Psoas muscle (tissue), 8 donors: ENCODE measurements around the gene ZNF746. TPM values are rescaled to one million over a fixed set of nuclear protein-coding genes. Genes with fewer than 3 reads are reported as not detected.

Experiments used
- ATAC-seq, 4 donors: fragments of 200-7000 bp; cut with Tn5 transposase; one replicate each; pipeline ENCODE4 v1.9.1; 2020; ENCODE audit warnings: moderate library complexity in 3 of 4, mild to moderate bottlenecking in 2 of 4
- DNase-seq, 2 donors: peaks; one replicate each; pipeline ENCODE4 v3.0.0-alpha.2; 2020
- H3K27ac ChIP-seq: fragments of 200-600 bp; one replicate; pipeline ENCODE4 v1.8.0; 2022
- H3K27me3 ChIP-seq, 3 donors: fragments of 200-600 bp in 1 of 3; one replicate each; pipeline versions ENCODE4 v1.6.1 to v1.8.0; 2013 to 2022; ENCODE audit warnings: low read length in 2 of 3, mild to moderate bottlenecking in 2 of 3, moderate library complexity in 1 of 3; ENCODE audit not compliant: insufficient read depth in 3 of 3
- H3K36me3 ChIP-seq, 2 donors: fragments of 200-600 bp in 1 of 2; one replicate each; pipeline versions ENCODE4 v1.6.1 to v1.8.0; 2013 to 2022; ENCODE audit warnings: low read depth in 1 of 2, mild to moderate bottlenecking in 1 of 2, moderate library complexity in 1 of 2; ENCODE audit not compliant: insufficient read depth in 1 of 2
- H3K4me1 ChIP-seq: fragments of 200-600 bp; one replicate; pipeline ENCODE4 v1.8.0; 2022
- H3K4me3 ChIP-seq: fragments of 200-600 bp; one replicate; pipeline ENCODE4 v1.8.0; 2022; ENCODE audit warnings: mild to moderate bottlenecking
- H3K9me3 ChIP-seq: fragments of 200-600 bp; one replicate; pipeline ENCODE4 v1.8.0; 2022
- WGBS, 3 donors: extraction: QIAGEN DNeasy Blood & Tissue Kit; methylation state at CpG; one replicate each; pipeline versions ENCODE4 v1.1.6 to v1.1.7; 2013; 5-methylcytosine and 5-hydroxymethylcytosine counted together
- intact Hi-C, 2 donors: fragments of 100-400 bp; cut with DNase I; formaldehyde crosslinking; loops; one replicate each; pipeline versions ENCODE4 v1.11.0 to v1.14.2; 2022
- polyA plus RNA-seq, 3 donors: library from polyadenylated mRNA; stranded (reverse); fragments of 200-250 nt; gene quantifications; one replicate each; pipeline ENCODE4 v1.2.3, GENCODE V29; 2013
- total RNA-seq, 4 donors: library from RNA; stranded (reverse); fragmentation: NEBNext Ultra II Directional in 2 of 4; extraction: Animal tissue kit (Norgen Biotek cat#: 25700) in 2 of 4; gene quantifications; one replicate each; pipeline versions ENCODE4 v1.2.1 to v1.2.4, GENCODE V29; 2021 to 2023
- TF ChIP-seq, protein P1 (sequence below): fragments of 200-600 bp; IDR thresholded peaks from one replicate; pipeline ENCODE4 v1.8.0; 2022; ENCODE audit warnings: antibody characterized with exemption
- donor health status: healthy with polysubstance abuse.
- donor health status: DM: no; HTN: no; CAD: no; lungs with moderate emphysema.
- donor health status: Bipolar disorder and iron deficiency.
- donor health status: healthy.
- donor health status: DM: yes; HTN: yes; CAD: no.
- donor health status: DM: no; HTN: no; CAD: no.
- donor health status: DM: no; HTN: no; CAD: no.
- donor health status: DM: yes; HTN: yes; CAD: no.

ZNF746 gene
- total and polyA plus RNA-seq, 7 donors = 5.0 to 12.7 (median 8.5) TPM

DNA sequence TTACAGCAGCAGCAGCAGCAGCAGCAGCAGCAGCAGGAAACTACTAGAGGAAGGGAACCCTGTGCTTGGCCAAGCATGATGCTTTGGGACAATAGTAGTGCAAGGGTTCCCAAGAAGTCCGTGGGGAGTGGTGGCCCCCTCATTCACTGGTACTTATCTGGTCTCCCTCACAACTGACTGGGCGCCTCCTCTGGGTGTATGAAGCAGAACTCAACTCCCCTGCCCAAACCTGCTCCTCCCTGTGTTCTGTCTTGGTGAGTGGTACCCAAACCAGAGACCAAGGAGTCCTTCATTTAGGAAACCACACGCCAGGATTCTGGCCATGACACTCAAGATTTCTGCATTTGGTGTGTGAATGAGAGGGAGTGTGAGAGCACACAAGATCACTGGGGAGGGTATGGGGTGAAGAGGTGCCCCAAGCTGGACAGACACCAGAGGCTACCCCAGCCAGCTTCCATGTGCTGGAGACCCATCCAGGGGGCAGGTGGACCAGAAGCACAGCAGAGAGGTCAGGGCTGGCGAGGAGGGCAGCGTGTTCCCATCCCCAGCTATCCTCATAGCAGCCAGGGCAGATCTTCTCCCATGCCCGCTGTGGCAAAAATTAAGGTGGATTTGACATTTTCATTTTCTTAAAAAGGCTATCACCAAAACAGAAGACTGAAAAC lies 26.2 kb downstream of the ZNF746 start:
- H3K27ac ChIP-seq = no peak overlapping the region
- no peak overlapping the region for H3K4me3 ChIP-seq
- intact Hi-C loops = no loop called here
- no peaks in the 10 kb centered on the region for H3K4me1 ChIP-seq
- peaks cover 4 to 57% of the 10 kb centered on the region in 2 donors for H3K36me3 ChIP-seq
- ATAC-seq (no peak), DNase-seq (no peak)
- no peaks in the 10 kb centered on the region for H3K27me3 ChIP-seq
- H3K9me3 ChIP-seq = no peaks in the 10 kb centered on the region
- 97 to 98% (median 97%) methylated on average over 6 of the region's 6 CpGs for WGBS, 3 donors
- TF ChIP-seq, protein P1, sequence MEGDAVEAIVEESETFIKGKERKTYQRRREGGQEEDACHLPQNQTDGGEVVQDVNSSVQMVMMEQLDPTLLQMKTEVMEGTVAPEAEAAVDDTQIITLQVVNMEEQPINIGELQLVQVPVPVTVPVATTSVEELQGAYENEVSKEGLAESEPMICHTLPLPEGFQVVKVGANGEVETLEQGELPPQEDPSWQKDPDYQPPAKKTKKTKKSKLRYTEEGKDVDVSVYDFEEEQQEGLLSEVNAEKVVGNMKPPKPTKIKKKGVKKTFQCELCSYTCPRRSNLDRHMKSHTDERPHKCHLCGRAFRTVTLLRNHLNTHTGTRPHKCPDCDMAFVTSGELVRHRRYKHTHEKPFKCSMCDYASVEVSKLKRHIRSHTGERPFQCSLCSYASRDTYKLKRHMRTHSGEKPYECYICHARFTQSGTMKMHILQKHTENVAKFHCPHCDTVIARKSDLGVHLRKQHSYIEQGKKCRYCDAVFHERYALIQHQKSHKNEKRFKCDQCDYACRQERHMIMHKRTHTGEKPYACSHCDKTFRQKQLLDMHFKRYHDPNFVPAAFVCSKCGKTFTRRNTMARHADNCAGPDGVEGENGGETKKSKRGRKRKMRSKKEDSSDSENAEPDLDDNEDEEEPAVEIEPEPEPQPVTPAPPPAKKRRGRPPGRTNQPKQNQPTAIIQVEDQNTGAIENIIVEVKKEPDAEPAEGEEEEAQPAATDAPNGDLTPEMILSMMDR = no peak

DNA sequence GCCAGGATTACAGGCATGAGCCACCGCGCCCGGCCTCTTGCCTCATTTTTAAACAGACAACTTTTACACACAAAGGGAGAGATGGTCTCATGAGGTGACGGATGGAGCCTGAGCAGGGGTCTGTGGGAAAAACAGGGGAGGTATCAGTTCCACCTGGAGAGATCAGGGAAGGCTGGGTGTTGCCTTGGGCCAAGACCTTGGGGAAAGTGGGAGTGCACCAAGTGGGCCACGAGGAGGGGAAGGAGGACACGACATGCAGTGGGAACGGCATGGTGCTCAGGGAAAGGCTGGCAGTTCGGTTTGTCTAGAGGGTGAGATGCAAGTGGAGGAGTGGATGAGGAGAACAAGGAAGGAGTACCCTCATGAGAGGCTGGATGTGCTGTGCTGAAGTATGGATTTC lies 27.8 kb downstream of the ZNF746 start:
- peaks cover 4 to 41% of the 10 kb centered on the region in 2 donors for H3K36me3 ChIP-seq
- no peaks in the 10 kb centered on the region for H3K27me3 ChIP-seq
- DNase-seq = no peak
- TF ChIP-seq, protein P1 = no peak
- ATAC-seq = no peak
- no peak overlapping the region for H3K4me3 ChIP-seq
- intact Hi-C loops = no loop called here
- 86 to 93% (median 92%) methylated on average over 8 of the region's 8 CpGs for WGBS, 3 donors
- no peaks in the 10 kb centered on the region for H3K4me1 ChIP-seq
- H3K9me3 ChIP-seq = no peaks in the 10 kb centered on the region
- H3K27ac ChIP-seq = no peak overlapping the region

DNA sequence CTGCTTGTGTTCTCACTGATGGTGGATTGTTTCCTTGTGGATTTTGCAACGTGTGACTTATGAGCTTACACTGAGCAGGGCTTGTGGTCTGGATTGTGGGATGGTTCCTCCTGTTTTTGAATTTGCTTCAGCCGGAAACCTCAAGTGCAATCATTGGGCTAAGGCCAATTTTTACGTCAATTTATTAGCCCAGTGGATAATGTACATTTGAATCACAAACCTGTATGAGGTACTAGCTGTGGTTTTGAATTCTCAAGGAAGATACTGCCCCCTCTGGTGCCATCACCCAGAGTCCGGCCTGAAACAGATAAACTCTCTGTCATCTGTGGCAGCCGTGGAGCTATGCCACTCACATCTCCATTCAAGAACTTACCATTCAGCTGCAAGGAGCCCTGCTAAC lies 29.4 kb downstream of the ZNF746 start:
- no peaks in the 10 kb centered on the region for H3K9me3 ChIP-seq
- H3K36me3 ChIP-seq = peaks cover 0 to 25% of the 10 kb centered on the region in 2 donors
- no peaks in the 10 kb centered on the region for H3K4me1 ChIP-seq
- intact Hi-C loops = no loop called here
- TF ChIP-seq, protein P1 = no peak
- WGBS, 3 donors = 70 to 78% (median 74%) methylated on average over 5 of the region's 5 CpGs
- no peak overlapping the region for H3K27ac ChIP-seq
- DNase-seq (no peak), ATAC-seq (no peak)
- no peak overlapping the region for H3K4me3 ChIP-seq
- H3K27me3 ChIP-seq = no peaks in the 10 kb centered on the region

DNA sequence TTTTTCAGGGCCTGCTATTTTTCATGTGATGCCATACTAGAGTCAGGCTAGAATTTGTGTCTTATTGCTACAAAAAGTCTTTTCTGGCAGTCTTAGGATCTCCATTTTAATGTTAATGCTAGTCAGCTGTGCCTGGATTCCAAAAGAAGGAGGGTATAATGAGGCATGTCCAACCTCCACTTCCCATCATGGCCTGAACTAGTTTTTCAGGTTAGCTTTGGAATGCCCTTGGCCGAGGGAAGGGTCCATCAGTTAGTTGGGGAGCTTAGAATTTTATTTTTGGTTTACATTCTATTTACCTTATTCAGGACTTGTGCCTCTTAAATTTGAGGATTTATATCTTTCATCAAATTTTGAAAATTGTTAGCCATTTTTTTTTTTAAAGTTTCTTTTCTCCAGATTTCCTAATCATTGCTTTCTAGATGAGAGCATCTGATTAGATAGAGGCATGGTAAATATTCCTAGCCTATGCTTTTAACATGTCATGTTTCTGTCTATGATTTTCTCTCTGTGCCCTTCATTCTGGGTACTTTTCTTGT lies 30.2 kb downstream of the ZNF746 start:
- Histone ChIP-seq H3K4me1 (no peaks in the 10 kb centered on the region), H3K27ac (no peak overlapping the region), H3K9me3 (no peaks in the 10 kb centered on the region), H3K36me3 (peaks cover 0 to 17% of the 10 kb centered on the region in 2 donors), H3K27me3 (no peaks in the 10 kb centered on the region), H3K4me3 (no peak overlapping the region)
- TF ChIP-seq, protein P1 = no peak
- ATAC-seq = no peak
- WGBS, 3 donors = 74 to 82% (median 81%) methylated on average over 1 of the region's 1 CpG
- no peak for DNase-seq
- intact Hi-C loops = no loop called here

DNA sequence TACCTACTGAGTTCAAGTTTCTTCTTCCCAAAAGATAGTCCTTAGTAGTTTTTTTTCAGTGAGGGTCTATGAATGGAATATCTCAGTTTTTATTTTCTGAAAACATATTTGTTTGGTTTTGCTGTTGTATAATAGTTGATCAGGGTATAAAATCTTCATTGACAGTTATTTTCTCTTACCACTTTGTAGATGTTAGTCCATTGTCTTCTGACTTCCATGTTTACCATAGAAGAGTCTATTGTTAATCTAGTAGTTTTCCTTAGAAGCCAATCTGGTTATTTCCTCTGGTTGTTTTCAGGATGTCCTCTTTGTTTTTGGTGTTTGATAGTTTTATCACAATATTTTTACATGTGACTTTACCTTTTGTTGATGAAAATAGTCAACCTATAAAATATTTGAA lies 31.2 kb downstream of the ZNF746 start:
- ATAC-seq (no peak), DNase-seq (no peak)
- no peak overlapping the region for H3K27ac ChIP-seq
- intact Hi-C loops = no loop called here
- no peaks in the 10 kb centered on the region for H3K27me3 ChIP-seq
- H3K4me1 ChIP-seq = no peaks in the 10 kb centered on the region
- H3K9me3 ChIP-seq = no peaks in the 10 kb centered on the region
- H3K4me3 ChIP-seq = no peak overlapping the region
- TF ChIP-seq, protein P1 = no peak
- peaks cover 0 to 7% of the 10 kb centered on the region in 2 donors for H3K36me3 ChIP-seq
